Activated T-helper 2 cell treated with anti-CD3 and anti-CD28 coated beads, Interferon-gamma antibody, Interleukin-2, Interleukin-4, amounts not matched to agents 10 μg/mL and 5 μg/mL and 100 μg/mL, durations not matched to agents 14 hours and 24 hours and 36 hours (primary cell): ENCODE measurements around the gene CMSS1. TPM values are rescaled to one million over a fixed set of nuclear protein-coding genes. Genes with fewer than 3 reads are reported as not detected.
"Not testable (repeated sequence)": the region's sequence is repeated elsewhere in the genome, so short reads cannot be mapped to it uniquely, and the experiment has no call there.

Source experiments
- DNase-seq: peaks from one replicate; pipeline ENCODE4 v3.0.0; 2021; ENCODE audit warnings: low spot score
- H3K27ac Mint-ChIP-seq: one replicate; pipeline ENCODE4 v1.8.0; 2021; ENCODE audit warnings: mixed read lengths
- H3K27me3 Mint-ChIP-seq: one replicate; pipeline ENCODE4 v1.8.0; 2021; ENCODE audit warnings: low read depth, mixed read lengths
- H3K36me3 Mint-ChIP-seq: one replicate; pipeline ENCODE4 v1.8.0; 2021; ENCODE audit warnings: low read depth, mixed read lengths
- H3K4me1 Mint-ChIP-seq: one replicate; pipeline ENCODE4 v1.8.0; 2021; ENCODE audit warnings: low read depth, mixed read lengths
- H3K4me3 Mint-ChIP-seq: one replicate; pipeline ENCODE4 v1.8.0; 2021; ENCODE audit warnings: low read depth, mild to moderate bottlenecking, moderate library complexity, mixed read lengths
- H3K9me3 Mint-ChIP-seq: one replicate; pipeline ENCODE4 v1.8.0; 2021; ENCODE audit warnings: mixed read lengths
- intact Hi-C: fragments of 100-400 bp; cut with micrococcal nuclease; formaldehyde crosslinking; loops from one replicate; pipeline ENCODE4 v1.15.1; 2023
- total RNA-seq: library from RNA; stranded (reverse); gene quantifications from 2 replicates; pipeline ENCODE4 v1.2.3, GENCODE V29; 2022

Gene CMSS1
- total RNA-seq, 1 donor from 2014 or later, result 138 TPM

DNA sequence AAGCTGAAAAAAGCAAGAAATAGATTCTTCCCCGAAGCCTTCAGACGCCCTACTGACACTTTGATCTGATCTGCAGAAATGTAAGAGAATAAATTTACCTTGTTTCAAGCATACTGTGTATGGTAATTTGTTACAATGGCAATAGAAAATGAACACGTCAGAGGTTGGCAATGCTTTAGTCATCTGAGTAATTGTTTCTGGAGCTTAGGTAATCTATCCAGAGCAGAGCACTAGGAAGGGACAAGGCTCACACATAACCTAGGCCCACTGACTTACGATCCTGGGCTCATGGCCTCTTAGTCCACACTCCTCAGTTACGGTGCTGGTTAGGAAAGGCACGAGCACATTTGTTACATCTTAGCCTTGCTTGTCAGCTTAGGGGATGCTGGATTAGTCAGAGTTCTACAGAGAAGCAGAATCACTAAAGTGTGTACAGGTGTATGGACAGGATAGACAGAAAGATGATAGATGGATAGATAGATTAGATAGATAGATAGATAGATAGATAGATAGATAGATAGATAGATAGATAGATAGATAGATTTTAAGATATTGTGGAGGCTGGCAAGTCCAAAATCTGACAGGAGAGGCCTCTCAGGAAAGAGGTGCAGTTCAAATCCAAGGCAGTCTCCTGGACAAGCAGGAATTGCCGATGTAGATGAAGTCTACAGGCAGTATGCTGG lies 396.4 kb downstream of the CMSS1 start:
- no peak for DNase-seq
- intact Hi-C loops, result loop anchor here (5.0 kb wide), 1 partner anchor 127 kb away; no protein-coding TSS in a partner anchor
- peaks cover 7% of the 10 kb centered on the region for H3K36me3 Mint-ChIP-seq
- peaks cover 22% of the 10 kb centered on the region for H3K27me3 Mint-ChIP-seq
- H3K4me3 Mint-ChIP-seq, result no peak overlapping the region
- no peak overlapping the region for H3K27ac Mint-ChIP-seq
- H3K9me3 Mint-ChIP-seq, result peaks cover 3% of the 10 kb centered on the region
- peaks cover 18% of the 10 kb centered on the region for H3K4me1 Mint-ChIP-seq

DNA sequence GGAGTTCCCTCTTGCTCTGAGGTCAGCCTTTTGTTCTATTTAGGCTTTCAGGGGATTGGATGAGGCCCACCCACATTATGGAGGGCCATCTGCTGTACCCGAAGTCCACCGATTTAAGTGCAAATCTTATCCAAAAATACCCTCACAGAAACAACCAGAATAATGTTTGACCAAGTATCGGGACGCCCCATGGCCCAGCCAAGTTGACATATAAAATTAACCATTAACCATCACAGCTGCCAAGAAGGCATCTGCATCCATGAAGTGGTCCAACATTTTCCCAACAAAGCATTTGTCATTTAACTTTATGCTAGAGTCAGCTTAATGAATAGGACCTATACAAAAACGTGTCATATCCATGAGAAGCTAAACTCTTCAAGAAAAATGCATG lies 396.9 kb downstream of the CMSS1 start:
- Mint-ChIP-seq H3K9me3 (peaks cover 9% of the 10 kb centered on the region), H3K4me1 (peaks cover 17% of the 10 kb centered on the region), H3K36me3 (peaks cover 12% of the 10 kb centered on the region), H3K27me3 (peaks cover 26% of the 10 kb centered on the region), H3K4me3 (no peak overlapping the region), H3K27ac (no peak overlapping the region)
- no peak for DNase-seq
- intact Hi-C loops, result loop anchor here (5.0 kb wide), 1 partner anchor 127 kb away; no protein-coding TSS in a partner anchor

GRCh38 chr3:100216713-100217112 lies 399.1 kb downstream of the CMSS1 start:
- H3K4me3 Mint-ChIP-seq, result no peak overlapping the region
- DNase-seq, result no peak
- H3K4me1 Mint-ChIP-seq, result peaks cover 2% of the 10 kb centered on the region
- peaks cover 26% of the 10 kb centered on the region for H3K27me3 Mint-ChIP-seq
- H3K36me3 Mint-ChIP-seq, result peaks cover 8% of the 10 kb centered on the region
- intact Hi-C loops, result no loop called here
- H3K9me3 Mint-ChIP-seq, result peaks cover 14% of the 10 kb centered on the region
- H3K27ac Mint-ChIP-seq, result no peak overlapping the region

DNA sequence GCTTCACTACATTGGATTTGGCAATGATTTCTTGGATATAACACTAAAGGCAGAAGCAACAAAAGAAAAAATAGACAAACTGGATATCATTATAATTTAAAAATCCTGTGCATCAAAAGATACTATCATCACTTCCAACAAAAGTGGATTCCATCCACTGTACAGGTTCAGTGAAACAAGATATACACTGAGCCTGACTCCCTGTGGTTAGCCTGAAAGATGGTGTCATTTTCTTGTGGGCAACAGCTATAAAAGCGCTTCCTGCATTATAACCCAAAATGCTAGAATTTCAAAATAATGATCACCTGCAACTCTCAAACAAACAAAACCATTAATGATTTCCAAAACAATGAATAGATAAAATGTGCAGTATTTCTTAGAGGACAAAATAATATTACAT lies 403.5 kb downstream of the CMSS1 start:
- H3K4me3 Mint-ChIP-seq, result no peak overlapping the region
- peaks cover 22% of the 10 kb centered on the region for H3K27me3 Mint-ChIP-seq
- H3K36me3 Mint-ChIP-seq, result peaks cover 8% of the 10 kb centered on the region
- intact Hi-C loops, result no loop called here
- H3K4me1 Mint-ChIP-seq, result peaks cover 2% of the 10 kb centered on the region
- no peak for DNase-seq
- no peak overlapping the region for H3K27ac Mint-ChIP-seq
- peaks cover 14% of the 10 kb centered on the region for H3K9me3 Mint-ChIP-seq

- Mint-ChIP-seq H3K4me1 (peaks cover 13% of the 10 kb centered on the region), H3K4me3 (no peak overlapping the region)
- intact Hi-C loops, result no loop called here
Observed at GRCh38 chr3:100225193-100225592, 407.5 kb downstream of the CMSS1 start.

GRCh38 chr3:100225883-100226282 lies 408.2 kb downstream of the CMSS1 start:
- Mint-ChIP-seq H3K4me3 (no peak overlapping the region), H3K27ac (no peak overlapping the region), H3K9me3 (peaks cover 1% of the 10 kb centered on the region), H3K4me1 (peaks cover 13% of the 10 kb centered on the region), H3K27me3 (peaks cover 8% of the 10 kb centered on the region), H3K36me3 (no peaks in the 10 kb centered on the region)
- intact Hi-C loops, result no loop called here
- DNase-seq, result no peak

More at GRCh38 chr3:100225193-100225592, 407.5 kb downstream of the CMSS1 start:
- DNase-seq, result no peak
- Mint-ChIP-seq H3K36me3 (no peaks in the 10 kb centered on the region), H3K9me3 (peaks cover 5% of the 10 kb centered on the region), H3K27me3 (peaks cover 8% of the 10 kb centered on the region), H3K27ac (no peak overlapping the region)

DNA sequence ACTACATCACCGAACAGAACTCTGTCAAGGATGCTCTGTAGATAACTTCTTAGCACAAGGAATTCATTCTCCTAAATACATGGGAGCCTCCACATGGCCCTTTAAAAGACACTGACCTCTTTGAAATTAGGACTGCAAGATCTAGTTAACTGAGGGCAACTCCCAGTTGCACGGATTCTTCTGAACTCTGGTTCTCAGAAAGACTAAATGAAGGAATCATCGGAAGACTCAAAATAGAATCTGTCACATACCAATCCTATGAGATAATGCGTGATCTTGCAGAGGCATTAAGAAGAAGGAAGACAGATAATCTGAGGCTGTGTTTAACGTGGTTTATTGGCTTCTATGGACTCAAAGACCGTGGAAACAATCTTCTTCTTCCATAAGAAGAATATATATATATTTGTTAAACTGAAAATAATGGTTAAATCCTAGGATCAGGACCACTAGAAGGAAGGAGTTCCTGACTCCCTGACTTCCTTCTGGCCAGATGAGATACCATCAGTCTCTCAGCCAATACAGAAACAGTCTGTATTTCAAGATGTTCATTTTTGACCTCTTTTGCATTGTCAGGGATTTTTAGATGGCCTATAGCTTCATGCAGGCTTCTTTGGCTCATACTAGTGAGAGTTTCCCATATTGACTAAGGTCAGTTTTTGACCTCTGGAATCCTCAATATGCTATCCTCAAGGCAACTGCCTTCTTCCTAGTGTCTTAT lies 409.2 kb downstream of the CMSS1 start:
- no peaks in the 10 kb centered on the region for H3K36me3 Mint-ChIP-seq
- no peak overlapping the region for H3K27ac Mint-ChIP-seq
- intact Hi-C loops, result no loop called here

DNA sequence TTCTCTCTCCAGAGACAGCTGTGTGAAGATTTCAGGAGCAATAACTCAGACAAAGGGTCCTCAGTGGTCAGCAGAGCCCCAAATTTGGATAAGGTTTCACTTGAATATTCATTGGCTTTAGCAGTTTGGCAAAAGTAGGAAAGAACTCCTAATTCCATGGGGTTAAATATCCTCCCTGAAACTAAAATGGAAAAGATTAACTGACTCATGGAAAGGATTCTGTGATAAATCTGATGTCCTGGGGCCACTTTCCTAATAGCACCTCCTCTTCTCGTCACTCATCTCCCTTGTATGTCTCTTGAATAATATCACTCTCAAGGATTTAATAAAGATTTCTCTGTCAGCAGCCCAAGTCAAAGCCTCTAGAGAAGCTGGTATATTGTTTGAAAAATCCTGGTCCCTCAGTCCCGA lies 409.9 kb downstream of the CMSS1 start:
- Mint-ChIP-seq H3K36me3 (no peaks in the 10 kb centered on the region), H3K27ac (no peak overlapping the region), H3K9me3 (no peaks in the 10 kb centered on the region), H3K27me3 (peaks cover 8% of the 10 kb centered on the region), H3K4me1 (peaks cover 11% of the 10 kb centered on the region), H3K4me3 (no peak overlapping the region)
- no peak for DNase-seq
- intact Hi-C loops, result no loop called here

More for the DNA sequence above, 409.2 kb downstream of the CMSS1 start:
- Mint-ChIP-seq H3K9me3 (no peaks in the 10 kb centered on the region), H3K4me3 (no peak overlapping the region), H3K4me1 (peaks cover 11% of the 10 kb centered on the region), H3K27me3 (peaks cover 8% of the 10 kb centered on the region)
- DNase-seq, result no peak

GRCh38 chr3:100228247-100228646 lies 410.6 kb downstream of the CMSS1 start:
- Mint-ChIP-seq H3K36me3 (no peaks in the 10 kb centered on the region), H3K9me3 (no peaks in the 10 kb centered on the region), H3K27me3 (peaks cover 6% of the 10 kb centered on the region), H3K4me1 (peaks cover 11% of the 10 kb centered on the region), H3K4me3 (no peak overlapping the region), H3K27ac (no peak overlapping the region)
- intact Hi-C loops, result no loop called here
- no peak for DNase-seq

DNA sequence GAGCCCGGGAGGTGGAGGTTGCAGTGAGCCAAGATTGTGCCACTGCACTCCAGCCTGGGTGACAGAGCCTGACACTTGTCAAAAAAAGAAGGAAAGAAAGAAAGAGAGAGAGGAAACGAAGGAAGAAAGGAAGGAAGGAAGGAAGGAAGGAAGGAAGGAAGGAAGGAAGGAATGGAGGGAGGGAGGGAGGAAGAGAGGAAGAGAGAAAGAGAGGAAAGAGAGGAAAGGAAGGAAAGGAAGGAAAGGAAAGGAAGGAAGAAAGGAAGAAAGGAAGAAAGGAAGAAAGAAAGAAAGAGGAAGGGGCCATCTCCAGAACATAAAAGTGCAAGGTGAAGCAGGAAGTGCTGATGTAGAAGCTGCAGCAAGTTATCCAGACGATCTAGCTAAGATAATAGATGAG lies 411.5 kb downstream of the CMSS1 start:
- H3K27ac Mint-ChIP-seq, H3K4me3 Mint-ChIP-seq, H3K36me3 Mint-ChIP-seq, intact Hi-C loops, H3K9me3 Mint-ChIP-seq, H3K27me3 Mint-ChIP-seq, DNase-seq: not testable (repeated sequence)
- peaks cover 11% of the 10 kb centered on the region for H3K4me1 Mint-ChIP-seq

- Mint-ChIP-seq H3K36me3 (no peaks in the 10 kb centered on the region), H3K27me3 (peaks cover 7% of the 10 kb centered on the region), H3K4me3 (no peak overlapping the region), H3K4me1 (peaks cover 11% of the 10 kb centered on the region), H3K27ac (no peak overlapping the region), H3K9me3 (no peaks in the 10 kb centered on the region)
- DNase-seq, result no peak
- intact Hi-C loops, result no loop called here
Observed at GRCh38 chr3:100230710-100231109, 413.0 kb downstream of the CMSS1 start.
